Measurements from ENCODE around the gene LRP1B.

- TF ChIP-seq FOXA2 (IDR thresholded peaks at IDR 0.05): no peak
- TF ChIP-seq ATF3 (IDR thresholded peaks at IDR 0.05): no peak
- TF ChIP-seq CTCF (IDR thresholded peaks at IDR 0.05; ENCODE audit: low read depth, low read length, missing input control): no peak
- no peak for TF ChIP-seq MAX (IDR thresholded peaks at IDR 0.05)
- TF ChIP-seq YY1 (IDR thresholded peaks at IDR 0.05): no peak
- no peak for TF ChIP-seq JUND (IDR thresholded peaks at IDR 0.05)
These were observed 491.0 kb downstream of the LRP1B start for GRCh38 chr2:141639809-141640208.
